ENCODE results near the gene MEF2C. TPM values are rescaled to one million over a fixed set of nuclear protein-coding genes. Genes with fewer than 3 reads are reported as not detected.

MEF2C gene
- total and polyA plus RNA-seq, 2 experiments from 2014 or later = 107 to 175 TPM

DNA sequence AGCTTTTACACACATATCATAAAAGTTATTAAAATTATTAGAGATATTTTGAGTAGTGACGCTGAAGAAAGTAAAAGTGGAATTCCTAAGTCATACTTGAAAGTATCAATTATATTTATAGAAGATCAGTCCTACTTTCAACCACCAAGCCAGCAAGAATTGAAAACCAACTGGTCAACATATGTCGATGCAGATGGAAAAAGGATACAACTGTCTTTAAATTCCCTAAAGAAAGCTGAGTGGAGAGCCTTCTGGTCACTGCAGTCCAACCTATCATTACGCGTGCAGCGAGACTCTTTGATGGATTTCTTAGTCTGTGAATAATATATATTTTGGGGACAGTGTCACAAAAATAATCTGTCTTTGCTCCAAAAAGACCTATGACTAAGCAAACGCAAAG lies 15.3 kb downstream of the MEF2C start:
- Histone ChIP-seq H3K27ac (no peak overlapping the region), H3K27me3 (no peaks in the 10 kb centered on the region), H3K9me3 (ENCODE audit: low read depth) (no peaks in the 10 kb centered on the region), H3K36me3 (no peaks in the 10 kb centered on the region), H3K4me1 (ENCODE audit: low read depth) (peaks cover 6% of the 10 kb centered on the region), H3K4me3 (no peak overlapping the region)
- TF ChIP-seq, protein P1, sequence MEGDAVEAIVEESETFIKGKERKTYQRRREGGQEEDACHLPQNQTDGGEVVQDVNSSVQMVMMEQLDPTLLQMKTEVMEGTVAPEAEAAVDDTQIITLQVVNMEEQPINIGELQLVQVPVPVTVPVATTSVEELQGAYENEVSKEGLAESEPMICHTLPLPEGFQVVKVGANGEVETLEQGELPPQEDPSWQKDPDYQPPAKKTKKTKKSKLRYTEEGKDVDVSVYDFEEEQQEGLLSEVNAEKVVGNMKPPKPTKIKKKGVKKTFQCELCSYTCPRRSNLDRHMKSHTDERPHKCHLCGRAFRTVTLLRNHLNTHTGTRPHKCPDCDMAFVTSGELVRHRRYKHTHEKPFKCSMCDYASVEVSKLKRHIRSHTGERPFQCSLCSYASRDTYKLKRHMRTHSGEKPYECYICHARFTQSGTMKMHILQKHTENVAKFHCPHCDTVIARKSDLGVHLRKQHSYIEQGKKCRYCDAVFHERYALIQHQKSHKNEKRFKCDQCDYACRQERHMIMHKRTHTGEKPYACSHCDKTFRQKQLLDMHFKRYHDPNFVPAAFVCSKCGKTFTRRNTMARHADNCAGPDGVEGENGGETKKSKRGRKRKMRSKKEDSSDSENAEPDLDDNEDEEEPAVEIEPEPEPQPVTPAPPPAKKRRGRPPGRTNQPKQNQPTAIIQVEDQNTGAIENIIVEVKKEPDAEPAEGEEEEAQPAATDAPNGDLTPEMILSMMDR (IDR thresholded peaks at IDR 0.05; ENCODE audit: low read depth, low read length) = no peak
- no peak for DNase-seq (ENCODE audit: low read depth in 1 of 2, low spot score in 1 of 2)

DNA sequence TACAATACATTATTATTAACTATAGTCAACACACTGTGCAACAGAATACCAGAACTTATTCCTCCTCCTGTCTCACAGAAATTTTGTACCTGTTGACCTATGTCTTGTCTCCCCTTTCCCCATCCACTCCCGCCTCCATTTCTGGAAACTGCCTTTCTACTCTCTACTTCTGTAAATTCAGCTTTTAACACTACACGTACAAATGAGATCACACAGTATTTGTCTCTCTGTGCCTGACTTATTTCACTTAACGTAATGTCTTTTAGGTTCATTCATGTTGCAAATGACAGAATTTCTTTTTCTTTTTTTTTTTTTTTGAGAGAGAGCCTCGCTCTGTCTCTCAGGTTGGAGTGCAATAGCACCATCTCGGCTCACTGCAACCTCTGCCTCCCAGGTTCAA lies 19.5 kb downstream of the MEF2C start:
- Histone ChIP-seq H3K9me3 (ENCODE audit: low read depth) (no peaks in the 10 kb centered on the region), H3K4me1 (ENCODE audit: low read depth) (peaks cover 5% of the 10 kb centered on the region), H3K27ac (no peak overlapping the region), H3K36me3 (peaks cover 21% of the 10 kb centered on the region), H3K27me3 (no peaks in the 10 kb centered on the region), H3K4me3 (no peak overlapping the region)
- no peak for DNase-seq (ENCODE audit: low read depth in 1 of 2, low spot score in 1 of 2)
- TF ChIP-seq, protein P1 (IDR thresholded peaks at IDR 0.05; ENCODE audit: low read depth, low read length) = no peak

DNA sequence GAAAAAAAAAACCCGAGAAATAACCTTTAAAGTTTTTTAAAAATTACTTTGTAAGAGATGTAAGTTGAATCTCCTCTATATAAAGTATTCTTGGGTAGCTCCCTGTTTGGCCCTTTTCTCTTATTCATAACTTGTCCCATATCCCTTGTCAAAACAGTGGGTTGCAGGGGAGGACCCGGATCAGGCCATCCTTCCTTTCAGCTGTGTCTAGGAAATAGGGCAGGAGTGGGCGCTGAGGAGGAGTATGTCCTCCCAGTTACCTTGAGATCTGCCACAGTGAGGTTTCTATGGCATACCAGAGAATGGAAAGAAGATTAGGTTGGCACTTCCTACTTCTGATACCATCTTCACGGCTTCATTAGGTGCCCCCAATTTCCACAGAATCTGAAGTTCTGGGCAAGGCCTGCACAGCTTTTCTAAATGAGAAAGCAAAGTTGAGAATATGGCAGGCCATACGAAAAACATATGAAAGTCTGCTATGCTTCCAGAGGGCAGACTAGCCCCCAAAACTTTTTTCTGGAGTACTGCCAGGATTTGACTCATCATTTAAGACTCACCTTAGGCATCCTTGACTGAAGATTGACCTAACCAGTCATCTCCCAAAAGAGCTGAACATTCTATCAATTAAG lies 20.3 kb downstream of the MEF2C start:
- Histone ChIP-seq H3K27me3 (no peaks in the 10 kb centered on the region), H3K36me3 (peaks cover 30% of the 10 kb centered on the region), H3K4me1 (ENCODE audit: low read depth) (peaks cover 5% of the 10 kb centered on the region), H3K4me3 (no peak overlapping the region), H3K9me3 (ENCODE audit: low read depth) (no peaks in the 10 kb centered on the region), H3K27ac (no peak overlapping the region)
- no peak for DNase-seq (ENCODE audit: low read depth in 1 of 2, low spot score in 1 of 2)
- TF ChIP-seq, protein P1 (IDR thresholded peaks at IDR 0.05; ENCODE audit: low read depth, low read length) = no peak

DNA sequence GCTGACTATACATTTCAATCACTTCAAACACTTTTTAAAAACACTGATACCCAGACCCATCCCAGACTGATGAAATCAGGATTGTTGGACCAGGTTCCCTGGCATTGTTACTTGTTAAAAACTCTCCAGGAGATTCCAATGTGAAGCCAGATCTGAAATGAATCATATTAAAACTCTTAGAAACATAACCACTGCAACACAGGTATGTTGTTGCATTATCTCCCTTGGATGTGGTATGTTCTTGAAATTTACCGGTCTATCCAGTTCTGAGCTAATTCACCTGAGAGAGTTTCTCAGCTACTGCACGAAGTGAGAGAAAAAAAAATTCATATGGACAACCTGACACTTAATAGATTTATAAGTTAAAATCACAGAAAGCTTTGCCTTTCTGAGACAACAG lies 21.8 kb downstream of the MEF2C start:
- Histone ChIP-seq H3K36me3 (peaks cover 31% of the 10 kb centered on the region), H3K4me1 (ENCODE audit: low read depth) (peaks cover 5% of the 10 kb centered on the region), H3K27ac (peak overlapping the region; percentile 7), H3K4me3 (no peak overlapping the region), H3K9me3 (ENCODE audit: low read depth) (no peaks in the 10 kb centered on the region), H3K27me3 (no peaks in the 10 kb centered on the region)
- TF ChIP-seq, protein P1 (IDR thresholded peaks at IDR 0.05; ENCODE audit: low read depth, low read length) = no peak
- DNase-seq (ENCODE audit: low read depth in 1 of 2, low spot score in 1 of 2) = no peak

DNA sequence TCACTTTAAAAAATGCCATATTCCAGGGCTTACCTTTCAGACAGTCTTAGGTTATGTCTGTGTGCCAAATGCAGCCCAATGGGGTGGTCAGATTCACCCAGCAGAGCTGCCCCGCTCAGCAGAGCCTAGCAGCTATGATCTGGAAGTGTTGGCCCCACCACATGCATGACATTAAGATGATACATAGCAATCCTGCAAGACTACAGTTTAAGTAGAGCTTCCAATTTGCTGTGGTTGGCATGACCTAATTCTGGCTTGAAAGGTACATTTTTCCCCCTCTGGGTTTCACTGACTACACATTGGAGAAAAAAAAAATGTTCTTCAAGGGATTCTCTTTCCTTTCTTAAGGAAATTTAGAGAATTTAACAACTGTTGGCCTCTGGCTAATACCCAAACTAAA lies 22.5 kb downstream of the MEF2C start:
- H3K4me3 ChIP-seq = no peak overlapping the region
- H3K27me3 ChIP-seq = no peaks in the 10 kb centered on the region
- peaks cover 5% of the 10 kb centered on the region for H3K4me1 ChIP-seq (ENCODE audit: low read depth)
- H3K9me3 ChIP-seq (ENCODE audit: low read depth) = no peaks in the 10 kb centered on the region
- peaks cover 31% of the 10 kb centered on the region for H3K36me3 ChIP-seq
- peak in 1 of 2 donors; percentile 56 for DNase-seq (ENCODE audit: low read depth in 1 of 2, low spot score in 1 of 2)
- peak overlapping the region; percentile 63 for H3K27ac ChIP-seq
- TF ChIP-seq, protein P1 (IDR thresholded peaks at IDR 0.05; ENCODE audit: low read depth, low read length) = no peak

Data from cardiac muscle cell (in vitro differentiated cells and primary cell).